NCI-H345 treated with DMSO at 0.1 percent for 48 hours (cell line): ENCODE results near the gene SNAPC2.
"Not testable (repeated sequence)": the region's sequence is repeated elsewhere in the genome, so short reads cannot be mapped to it uniquely, and the experiment has no call there.

Source experiments
- DNase-seq: peaks from one replicate; lab custom pipeline; 2025; ENCODE audit not compliant: unreplicated experiment; lab: John Stamatoyannopoulos, UW

Gene SNAPC2

DNA sequence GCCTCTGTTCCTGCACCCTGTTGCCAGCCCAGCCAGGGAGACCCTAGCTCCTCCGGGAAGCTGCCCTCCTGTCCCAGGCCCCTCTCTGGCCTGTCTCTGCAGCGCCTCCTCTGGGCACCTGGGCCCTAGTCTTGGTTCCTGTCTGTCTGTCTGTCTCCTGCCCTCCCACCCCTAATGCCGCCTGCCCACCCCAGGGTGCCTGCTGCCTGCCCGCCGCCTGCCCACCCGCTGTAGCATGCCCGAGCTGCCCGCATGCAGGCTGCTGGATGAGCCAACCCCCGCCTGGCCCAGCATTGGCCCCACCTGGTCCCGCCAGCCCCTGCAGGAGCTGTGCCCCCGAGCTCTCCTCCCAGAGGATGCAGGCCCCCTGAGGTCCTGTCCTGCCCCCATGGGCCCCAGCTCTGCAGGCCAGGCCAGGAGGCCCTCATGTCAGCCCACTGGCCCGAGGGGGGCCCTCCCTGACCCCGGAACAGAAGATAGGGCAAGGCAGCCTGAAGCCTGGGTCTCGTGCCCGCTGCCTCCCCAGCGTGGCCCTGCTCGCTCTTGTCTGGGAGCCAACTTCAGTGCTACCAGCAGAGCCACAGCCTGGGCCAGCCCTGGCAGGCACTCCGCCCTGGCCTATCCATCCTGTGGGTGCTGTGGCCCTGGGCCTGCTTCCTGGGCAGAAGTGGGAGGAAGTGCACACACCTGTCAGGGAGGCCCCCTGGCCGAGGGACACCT is 11.2 kb upstream of the SNAPC2 start:
- no peak for DNase-seq

- DNase-seq: no peak
Measured at GRCh38 chr19:7909471-7910067, 10.6 kb upstream of the SNAPC2 start.

DNA sequence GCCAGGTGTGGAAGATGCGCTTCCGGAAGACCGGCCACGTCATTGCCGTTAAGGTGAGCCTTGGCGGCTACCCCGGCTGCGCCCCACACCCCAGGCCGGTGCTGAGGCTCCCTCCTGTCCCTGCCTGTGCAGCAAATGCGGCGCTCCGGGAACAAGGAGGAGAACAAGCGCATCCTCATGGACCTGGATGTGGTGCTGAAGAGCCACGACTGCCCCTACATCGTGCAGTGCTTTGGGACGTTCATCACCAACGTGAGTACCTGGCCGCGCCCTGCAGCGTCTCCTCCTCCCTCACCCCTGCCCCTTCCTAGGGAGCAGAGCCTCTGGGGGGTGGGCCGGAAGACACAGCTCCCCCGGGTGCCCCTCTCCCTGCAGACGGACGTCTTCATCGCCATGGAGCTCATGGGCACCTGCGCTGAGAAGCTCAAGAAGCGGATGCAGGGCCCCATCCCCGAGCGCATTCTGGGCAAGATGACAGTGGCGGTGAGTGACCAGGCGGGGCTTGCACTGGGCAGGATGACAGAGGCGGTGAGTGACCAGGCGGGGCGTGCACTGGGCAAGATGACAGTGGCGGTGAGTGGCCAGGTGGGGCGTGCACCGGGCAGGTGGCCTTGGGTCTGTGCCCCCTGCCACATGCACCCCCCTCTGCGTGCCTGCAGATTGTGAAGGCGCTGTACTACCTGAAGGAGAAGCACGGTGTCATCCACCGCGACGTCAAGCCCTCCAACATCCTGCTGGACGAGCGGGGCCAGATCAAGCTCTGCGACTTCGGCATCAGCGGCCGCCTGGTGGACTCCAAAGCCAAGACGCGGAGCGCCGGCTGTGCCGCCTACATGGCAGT is 9.6 kb upstream of the SNAPC2 start:
- DNase-seq: no peak

DNA sequence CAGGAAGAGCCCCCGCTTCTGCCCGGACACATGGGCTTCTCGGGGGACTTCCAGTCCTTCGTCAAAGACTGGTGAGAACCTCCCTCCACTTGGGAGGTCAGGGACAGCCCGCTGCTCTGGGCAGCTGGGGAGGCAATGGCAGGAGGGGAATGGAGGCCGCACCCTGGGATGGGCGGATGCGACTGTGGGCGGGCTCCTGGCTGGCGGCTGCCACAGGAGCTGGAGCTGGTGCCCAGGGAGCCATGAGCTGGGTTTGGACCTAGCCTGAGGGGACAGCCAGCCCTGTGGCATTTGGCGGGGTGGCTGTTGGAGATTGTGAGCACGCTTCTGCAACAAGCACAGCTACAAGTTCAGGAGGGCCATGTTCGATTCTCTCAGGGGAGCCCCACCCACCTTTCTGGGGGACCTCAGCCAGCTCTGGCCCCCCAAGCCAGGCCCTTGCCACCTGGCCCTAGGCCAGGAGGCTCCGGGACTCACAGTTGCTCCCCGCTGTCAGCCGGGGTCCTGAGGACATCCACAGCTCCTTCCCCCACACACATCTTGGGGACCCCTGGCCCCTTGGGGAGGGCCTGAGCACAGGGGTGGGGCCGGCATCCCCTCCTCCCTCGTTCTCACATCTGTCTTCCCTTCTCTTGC is 8.5 kb upstream of the SNAPC2 start:
- DNase-seq: no peak

DNA sequence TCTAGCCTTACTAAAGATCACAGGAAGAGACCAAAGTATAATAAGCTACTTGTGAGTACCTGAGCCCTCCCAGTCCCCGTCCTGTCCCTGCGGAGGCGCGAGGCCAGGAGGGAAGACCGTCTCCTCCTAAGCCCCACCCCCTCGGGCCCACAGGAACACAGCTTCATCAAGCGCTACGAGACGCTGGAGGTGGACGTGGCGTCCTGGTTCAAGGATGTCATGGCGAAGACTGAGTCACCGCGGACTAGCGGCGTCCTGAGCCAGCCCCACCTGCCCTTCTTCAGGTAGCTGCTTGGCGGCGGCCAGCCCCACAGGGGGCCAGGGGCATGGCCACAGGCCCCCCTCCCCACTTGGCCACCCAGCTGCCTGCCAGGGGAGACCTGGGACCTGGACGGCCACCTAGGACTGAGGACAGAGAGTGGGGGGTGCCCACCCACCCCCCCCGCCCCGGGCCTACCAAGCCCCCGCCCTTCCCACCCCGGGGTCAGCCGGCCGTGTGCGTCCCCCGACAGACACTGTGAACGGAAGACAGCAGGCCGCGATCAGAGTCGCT is 7.9 kb upstream of the SNAPC2 start:
- DNase-seq: no peak

GRCh38 chr19:7912697-7913564 is 7.2 kb upstream of the SNAPC2 start:
- DNase-seq: no peak

- DNase-seq: no peak
Measured at GRCh38 chr19:7913652-7914051, 6.5 kb upstream of the SNAPC2 start.

GRCh38 chr19:7914099-7914498 is 6.0 kb upstream of the SNAPC2 start:
- no peak for DNase-seq

DNA sequence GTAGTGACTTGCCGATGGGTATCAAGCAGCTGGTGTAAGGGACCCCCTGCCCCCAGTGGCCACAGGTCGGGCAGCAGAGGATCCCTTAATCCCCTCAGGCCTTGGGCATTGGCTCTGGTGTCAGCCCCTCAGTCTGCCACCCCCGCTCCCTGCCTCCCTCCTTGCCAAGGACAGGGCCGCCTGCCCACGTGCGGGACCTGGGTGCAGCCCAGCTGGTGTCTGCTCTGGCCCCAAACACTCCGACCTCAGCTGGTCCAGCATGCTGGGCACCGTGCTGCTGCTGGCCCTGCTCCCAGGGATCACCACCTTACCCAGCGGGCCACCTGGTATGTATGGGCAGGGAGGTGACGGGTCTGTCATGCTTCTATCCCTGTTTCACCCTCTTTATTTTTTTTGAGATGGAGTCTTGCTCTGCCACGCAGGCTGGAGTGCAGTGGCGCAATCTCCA is 5.5 kb upstream of the SNAPC2 start, which contains the start of gene TGFBR3L:
TSS of gene TGFBR3L (plus strand) at position 233 of the 448 bp plus-strand sequence.
- DNase-seq: no peak

DNA sequence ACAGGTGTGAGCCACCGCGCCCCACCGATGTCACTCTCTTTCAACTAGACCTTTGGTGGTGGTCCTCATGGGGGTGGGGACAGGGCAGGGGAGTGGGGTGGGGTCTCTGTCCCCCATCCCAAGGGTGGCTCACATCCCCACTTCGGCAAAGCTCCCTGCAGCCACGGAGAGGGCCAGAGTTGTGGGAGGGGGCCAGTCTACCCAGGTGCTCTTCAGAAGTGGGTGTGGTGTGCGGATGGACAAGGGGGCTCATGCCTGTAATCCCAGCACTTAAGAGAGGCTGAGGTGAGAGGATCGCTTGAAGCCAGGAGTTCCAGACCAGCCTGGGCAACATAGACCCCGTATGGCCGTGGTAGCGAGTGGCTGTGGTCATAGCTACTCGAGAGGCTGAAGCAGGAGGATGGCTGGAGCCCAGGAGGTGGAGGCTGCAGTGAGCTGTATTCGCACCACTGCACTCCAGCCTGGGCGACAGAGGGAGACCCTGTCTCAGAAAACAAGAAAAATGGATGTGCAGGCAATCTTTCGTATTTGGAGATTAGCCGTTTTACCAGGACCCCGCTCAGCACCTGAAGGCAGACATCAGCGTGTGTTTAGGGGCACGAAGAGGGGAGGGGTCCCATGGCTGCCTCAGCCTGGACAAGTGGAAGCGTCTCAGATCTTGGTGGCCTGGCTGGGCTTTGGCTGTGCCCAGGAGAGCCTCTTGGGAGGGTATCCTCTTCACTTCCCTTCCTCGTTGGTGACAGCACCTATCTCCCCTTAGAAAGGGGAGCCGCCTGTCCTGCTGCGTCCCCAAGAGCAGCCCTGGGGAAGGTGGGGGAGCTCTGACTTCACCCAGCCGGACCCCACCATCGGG is 4.7 kb upstream of the SNAPC2 start:
- DNase-seq: no peak

GRCh38 chr19:7916103-7916954 is 3.8 kb upstream of the SNAPC2 start:
- DNase-seq: no peak

GRCh38 chr19:7916955-7917266 is 3.2 kb upstream of the SNAPC2 start:
- no peak for DNase-seq

GRCh38 chr19:7917267-7918061 is 2.7 kb upstream of the SNAPC2 start:
- DNase-seq: peak; percentile 29

DNA sequence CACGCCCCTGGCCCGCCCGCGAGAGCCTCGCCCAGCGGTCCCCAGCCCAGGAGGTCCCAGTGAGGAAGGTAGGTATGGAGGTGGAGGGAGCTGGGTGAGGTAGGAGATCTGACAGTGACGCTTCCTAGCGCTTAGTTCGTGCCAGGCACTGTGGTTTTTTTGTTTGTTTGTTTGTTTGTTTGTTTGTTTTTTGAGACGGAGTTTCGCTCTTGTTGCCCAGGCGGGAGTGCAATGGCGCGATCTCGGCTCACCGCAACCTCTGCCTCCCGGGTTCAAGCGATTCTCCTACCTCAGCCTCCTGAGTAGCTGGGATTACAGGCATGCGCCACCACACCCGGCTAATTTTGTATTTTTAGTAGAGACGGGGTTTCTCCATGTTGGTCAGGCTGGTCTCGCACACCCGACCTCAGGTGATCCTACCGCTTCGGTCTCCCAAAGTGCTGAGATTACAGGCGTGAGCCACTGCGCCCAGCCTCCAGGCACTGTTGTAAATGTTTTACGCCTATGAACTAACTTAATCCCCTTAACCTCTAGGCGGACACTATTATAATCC is 2.0 kb upstream of the SNAPC2 start:
- DNase-seq: not testable (repeated sequence)

DNA sequence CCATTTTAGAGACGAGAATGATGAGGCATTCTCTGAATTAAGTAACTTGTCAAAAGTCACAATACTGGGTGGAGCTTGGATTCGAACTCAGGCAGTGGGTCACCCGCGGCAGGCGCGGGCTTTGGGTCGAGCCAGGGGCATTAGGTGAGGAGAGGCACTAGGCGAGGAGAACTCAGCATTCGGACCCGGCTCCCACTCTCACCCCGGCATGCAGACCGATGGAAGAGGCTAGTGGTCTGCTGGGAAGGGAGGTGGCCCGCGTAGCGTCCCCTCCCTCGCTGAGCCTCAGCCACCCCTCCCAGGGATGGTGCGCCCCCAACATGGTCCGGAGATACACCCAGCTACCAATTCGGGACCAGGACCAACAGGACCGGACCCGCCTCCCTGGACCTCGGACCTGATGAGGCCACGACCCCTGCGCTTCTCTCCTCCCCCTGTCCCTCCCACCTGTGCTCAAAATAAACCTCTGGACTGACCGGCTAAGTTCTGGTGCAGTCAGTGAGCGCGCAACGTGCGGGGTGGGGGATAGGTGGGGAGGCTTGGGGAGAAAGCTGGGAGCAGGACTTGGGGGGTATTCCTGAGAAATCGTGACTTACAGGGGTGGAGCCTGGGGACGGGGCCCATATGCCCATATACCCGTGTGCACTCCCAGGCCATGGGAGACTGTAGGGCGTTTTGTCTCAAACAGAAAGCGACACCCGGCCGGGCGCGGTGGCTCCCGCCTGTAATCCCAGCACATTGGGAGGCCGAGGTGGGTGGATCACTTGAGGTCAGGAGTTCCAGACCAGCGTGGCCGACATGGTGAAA is 1.3 kb upstream of the SNAPC2 start:
- no peak for DNase-seq

DNA sequence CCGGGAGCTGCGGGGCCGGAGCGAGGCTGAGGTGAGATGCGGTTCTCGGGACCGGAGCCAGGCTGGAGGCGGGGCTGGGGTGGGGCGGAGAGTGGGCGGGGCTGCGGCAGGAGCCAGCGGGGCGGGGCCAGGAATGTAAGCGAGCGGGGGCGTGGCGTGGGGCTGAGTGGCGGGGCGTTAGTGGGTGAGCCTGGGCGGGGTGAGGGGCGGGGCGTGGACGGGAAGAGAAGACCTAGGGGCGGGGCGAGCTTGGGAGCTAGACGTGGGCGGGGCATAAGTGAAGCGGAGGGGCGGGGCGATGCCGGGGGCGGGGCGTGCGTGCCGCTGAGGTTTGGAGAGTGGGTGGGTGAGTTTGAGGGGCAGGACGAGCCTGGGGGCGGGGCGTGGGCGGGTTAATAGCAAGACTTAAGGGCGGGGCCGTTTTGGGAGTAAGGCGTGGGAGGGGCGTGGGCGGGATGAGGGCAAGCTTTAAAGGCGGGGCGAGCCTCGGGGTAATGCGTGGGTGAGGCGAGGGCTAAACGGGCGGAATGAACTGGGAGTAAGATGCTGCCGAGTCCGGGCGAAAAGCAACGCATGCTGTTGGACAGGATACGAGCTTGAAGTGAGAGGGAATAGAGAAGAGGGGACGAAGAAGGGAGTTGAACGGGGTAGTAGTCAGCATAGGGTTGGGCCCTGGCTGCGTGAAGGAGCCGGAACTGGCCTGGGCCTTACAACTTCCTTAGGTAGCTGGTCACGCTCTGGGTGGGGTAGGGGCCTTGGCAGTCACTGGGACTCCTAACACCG is 572 bp downstream of the SNAPC2 start:
- peak; percentile 90 for DNase-seq
